ELF-1 (cell line): ENCODE measurements around the gene RPGRIP1L.

Source experiments
- DNase-seq: peaks from one replicate; pipeline ENCODE4 v3.0.0-alpha.2; 2016; ENCODE audit warnings: low read depth, low spot score

The RPGRIP1L gene

DNA sequence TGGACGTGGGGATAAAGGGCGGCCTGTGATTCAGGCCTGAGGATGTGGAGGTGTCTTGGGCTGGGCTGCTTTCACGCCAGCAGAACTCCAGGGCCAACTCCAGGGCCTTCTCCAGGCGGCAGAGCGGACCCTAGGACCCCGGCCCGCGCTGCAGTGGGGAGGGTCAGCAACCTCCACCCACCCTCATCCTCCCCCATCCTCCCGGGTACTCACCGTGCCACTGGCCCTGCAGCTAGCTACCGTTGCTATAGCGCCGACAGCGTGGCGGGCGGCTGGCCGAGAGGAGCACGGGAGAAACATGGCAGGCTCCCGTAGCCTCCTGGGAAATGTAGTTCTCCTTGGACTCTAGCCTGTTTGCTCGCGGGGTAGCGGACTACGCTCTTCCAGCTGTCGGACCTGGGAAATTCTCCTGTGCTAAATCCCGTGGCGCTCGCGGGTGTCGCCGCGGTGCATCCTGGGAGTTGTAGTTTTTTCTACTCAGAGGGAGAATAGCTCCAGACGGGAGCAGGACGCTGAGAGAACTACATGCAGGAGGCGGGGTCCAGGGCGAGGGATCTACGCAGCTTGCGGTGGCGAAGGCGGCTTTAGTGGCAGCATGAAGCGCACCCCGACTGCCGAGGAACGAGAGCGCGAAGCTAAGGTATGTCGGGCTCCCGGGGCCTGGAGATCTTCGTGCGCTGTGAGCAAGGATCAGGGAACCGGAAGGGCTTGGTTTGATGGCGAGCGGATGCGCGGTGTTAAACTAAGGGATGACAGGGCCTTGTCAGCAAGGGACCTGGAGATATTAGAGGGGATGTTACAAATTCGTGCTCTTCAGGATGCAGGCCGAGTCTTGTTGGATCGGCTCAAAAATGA is at the start of gene RPGRIP1L, which contains the start of gene FTO:
Gene RPGRIP1L (minus strand): TSS at position 270 of the 855 bp plus-strand sequence. CDS start 3,136 bp downstream, outside the sequence.
Gene FTO (plus strand): TSS at position 567 of the 855 bp plus-strand sequence.
- peak; percentile 100 for DNase-seq

DNA sequence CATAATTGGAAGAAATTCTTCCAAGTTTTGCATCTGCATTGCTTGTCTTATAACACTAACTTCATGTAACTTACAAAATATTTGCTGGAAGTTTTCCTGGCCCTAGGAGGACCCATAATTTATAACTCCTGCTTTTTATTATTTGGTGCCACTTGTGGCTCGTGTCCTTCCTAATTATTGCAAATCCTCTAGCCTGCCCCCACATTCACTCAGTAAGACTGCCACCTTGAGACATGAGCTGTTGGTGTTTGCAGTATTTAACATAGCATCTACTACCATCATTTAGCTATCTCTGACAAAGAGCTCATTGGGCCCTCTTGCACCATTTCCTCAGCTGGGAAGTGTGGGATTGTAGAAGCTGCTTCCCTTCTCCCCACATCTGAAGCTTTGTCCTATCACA is 49.8 kb upstream of the RPGRIP1L start:
- DNase-seq: no peak

DNA sequence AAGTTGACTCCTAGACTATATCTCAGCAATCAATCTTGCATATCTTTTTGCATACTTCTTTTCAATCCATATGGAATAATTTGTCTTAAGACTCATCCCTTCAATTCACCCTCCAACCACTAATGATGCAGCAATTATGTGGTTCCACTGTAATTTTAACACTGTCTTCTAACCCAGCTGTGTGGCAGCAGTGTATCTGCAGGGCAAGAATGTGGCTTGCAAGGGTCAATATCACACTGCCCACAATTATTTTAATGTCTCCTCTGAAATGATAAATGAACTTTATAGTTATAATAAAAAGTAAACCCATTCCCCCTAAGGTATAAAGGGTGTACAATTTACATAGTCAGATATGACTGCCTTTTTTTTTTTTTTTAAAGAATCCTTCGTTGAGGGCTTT is 48.9 kb upstream of the RPGRIP1L start:
- no peak for DNase-seq

DNA sequence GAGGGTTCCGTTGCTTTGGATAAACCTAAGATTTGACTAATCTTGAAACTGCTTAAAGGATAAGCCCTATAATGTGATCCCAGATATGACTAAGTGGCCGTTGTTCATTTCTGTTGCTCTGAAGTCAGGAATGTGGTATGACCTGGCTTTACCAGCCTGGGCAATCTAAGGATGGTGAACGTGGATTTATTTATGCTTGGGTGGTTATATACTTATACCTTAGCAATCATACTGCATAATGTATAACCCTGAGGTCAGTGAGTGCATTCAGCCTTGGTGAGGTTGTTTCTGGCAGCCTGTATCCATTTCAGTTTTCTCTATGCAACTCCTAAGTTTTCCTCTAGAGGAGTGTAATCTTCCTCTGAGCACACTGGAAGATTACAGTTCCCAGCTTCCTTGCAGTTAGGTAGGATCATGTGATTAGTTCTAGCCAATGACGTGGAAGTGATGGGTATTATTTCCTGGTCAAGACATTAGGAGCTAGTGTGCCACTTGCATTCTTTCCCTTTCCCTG is 42.2 kb upstream of the RPGRIP1L start:
- no peak for DNase-seq

DNA sequence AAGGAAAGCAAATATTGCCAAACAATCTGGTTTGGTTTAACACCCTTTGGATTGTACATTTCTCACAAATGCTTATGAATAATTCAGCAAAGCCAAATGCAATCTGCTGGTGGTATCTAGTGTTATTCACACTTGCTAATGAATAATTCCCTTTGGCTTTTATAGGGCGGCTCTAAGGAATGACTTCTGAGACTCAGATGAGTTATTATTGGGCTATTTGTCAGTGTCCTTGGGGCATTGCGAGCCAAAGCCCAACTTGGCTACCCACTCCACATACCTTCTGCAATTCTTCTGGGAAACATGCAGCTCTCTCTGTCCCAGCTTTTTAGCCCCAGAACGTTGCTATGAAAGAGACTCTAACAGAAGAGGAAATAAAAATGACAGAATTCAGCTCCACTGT is 41.4 kb upstream of the RPGRIP1L start:
- DNase-seq: no peak

DNA sequence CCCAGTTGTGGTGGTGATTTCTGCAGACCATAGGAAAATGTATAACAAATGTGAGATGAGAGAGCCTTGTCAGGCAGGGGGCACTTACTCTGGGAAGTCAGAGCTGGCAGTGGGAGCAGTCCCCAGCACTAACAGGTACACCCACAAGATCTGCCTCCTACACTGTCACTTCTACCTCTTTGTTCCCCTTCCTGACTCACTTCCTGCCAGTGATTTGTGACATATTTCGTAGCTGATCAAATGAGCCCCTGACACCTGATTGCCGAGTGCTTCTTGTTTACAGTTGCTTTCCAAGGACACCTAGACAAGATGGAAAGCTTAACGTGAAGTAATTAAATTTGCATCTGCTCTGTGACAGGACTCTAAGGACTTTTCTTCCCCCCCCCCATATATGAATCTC is 40.8 kb upstream of the RPGRIP1L start:
- no peak for DNase-seq

DNA sequence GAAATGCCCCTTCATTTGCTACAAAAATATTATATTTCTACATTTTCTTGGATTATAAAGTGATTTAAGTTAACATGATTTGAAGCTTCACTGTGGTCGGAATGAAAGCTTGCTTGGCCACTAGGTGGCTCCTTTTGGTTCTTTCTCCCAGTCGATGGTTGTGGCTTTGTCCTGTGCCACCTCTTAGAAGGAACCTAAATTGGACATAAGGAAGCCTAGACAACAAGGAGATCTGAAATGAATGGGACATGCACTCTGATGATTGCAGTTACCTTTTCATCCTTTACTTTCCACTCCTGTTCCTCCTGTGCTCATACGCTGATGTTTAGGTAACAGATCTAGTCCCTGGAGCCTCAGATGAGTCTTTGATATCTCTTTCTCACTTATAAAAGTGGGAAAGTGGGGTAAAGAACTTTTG is 39.5 kb upstream of the RPGRIP1L start:
- DNase-seq: no peak

DNA sequence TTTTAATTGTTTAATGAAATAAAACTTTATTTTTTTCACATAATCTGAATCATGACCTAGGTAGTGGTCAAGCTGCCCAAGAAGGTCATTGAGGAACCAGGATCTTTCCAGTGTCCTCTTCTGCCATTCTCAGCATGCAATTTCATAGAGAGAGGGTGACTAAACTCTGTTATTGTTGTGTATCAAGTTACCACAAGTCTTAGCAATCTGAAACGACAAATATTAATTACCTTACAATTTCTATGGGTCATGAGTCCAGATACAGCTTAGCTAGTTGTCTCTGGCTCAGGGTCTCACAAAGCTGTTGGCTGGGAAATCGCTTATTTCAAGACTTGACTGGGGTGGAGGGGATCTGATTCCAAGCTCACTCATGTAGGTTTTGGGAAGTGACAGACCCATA is 37.9 kb upstream of the RPGRIP1L start:
- DNase-seq: no peak

DNA sequence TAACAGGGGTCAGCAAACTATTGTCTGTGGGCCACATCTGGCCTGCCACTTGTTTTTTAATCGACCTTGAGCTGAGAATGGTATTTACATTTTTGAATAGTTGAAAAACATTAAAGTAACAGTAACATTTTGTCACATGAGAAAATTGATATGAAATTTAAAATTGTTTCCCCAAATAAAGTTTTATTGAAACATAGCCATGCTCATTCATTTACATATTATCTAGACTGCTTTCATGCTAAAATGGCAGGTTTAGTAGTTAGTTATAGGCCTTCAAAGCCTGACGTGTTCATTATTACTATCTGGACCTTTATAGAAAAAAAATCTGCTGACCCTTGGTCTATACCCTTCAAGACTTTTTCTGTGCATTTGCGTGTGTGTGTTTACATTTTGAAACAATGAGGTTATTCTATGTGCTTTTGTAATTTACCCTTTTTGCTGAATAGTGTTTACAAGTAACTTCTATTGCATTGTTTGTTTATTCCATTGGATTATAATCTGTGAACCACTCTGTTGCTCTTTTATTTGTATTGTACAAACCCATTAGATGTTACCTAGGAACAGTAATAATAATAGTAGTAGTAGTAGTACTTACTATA is 37.4 kb upstream of the RPGRIP1L start:
- DNase-seq: no peak

DNA sequence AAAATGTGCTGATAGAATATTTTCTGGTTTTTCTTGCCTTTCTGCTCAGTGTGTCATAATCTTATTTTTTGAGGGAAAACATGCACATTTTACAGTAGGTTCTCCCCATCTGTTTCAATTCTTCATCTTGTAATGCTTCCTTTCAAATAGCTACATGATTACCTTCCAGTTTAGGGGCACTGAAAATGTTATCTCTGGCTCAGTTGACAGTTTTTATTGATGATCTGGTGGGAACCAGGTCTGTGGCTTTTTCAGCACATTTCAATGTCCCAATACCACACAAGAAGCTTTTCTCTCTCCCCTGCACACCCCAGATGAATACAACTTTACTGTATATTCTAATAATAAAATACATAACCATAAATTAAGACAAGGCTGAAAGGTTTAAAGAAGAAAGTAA is 36.8 kb upstream of the RPGRIP1L start:
- no peak for DNase-seq

DNA sequence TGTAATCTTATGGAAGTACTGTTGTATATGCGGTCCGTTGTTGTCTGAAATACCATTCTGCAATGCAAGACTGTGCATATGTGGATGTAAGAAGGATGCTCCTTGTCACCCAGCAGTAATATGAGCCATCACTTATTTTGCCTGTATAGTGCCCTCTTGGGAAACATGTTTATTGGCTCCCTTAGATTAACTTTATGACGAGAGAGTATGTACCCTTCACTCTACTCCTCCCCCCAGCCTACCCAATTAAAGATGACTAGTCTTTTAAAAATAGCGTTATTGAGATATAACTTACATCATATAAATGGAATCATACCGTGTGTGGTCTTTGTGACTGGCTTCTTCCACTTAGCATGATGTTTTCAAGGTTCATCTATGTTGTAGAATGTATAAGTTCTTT is 33.9 kb upstream of the RPGRIP1L start:
- no peak for DNase-seq

DNA sequence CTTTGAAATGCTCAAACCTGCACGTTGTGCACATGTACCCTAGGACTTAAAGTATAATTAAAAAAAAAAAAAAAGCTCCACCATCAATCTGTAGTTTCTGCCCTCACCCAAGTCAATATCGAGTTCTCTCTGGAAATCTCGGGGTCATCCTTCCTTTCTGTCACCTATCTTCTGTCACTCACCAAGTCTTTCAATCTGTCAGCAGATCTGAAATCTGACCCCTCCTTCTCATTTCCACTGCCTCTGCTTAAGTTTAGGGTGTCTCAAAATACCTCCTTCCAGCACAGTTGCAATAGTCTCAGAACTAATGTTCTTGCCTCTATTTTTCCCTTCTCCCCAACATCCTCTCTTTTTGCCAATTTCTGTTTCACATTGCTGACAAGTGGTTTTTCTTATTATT is 32.6 kb upstream of the RPGRIP1L start:
- no peak for DNase-seq

DNA sequence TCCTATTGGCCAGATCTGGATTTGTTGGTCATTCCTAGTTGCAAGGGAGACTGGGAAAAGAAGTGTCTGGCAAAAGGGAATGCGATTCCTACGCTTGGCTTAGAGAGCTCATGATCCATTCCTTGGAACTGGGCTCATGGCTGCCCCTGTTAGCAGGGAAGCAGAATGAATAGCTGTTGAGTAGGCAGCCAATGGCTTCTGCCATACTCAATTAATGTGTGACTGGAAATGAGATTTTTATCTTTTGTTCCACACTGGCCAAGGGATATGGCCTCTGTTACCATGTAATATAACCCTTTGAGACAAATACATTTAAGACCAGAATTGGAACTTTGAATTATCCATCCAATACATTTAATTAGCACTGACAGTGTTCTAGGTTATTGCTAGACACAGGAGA is 31.2 kb upstream of the RPGRIP1L start:
- DNase-seq: no peak

DNA sequence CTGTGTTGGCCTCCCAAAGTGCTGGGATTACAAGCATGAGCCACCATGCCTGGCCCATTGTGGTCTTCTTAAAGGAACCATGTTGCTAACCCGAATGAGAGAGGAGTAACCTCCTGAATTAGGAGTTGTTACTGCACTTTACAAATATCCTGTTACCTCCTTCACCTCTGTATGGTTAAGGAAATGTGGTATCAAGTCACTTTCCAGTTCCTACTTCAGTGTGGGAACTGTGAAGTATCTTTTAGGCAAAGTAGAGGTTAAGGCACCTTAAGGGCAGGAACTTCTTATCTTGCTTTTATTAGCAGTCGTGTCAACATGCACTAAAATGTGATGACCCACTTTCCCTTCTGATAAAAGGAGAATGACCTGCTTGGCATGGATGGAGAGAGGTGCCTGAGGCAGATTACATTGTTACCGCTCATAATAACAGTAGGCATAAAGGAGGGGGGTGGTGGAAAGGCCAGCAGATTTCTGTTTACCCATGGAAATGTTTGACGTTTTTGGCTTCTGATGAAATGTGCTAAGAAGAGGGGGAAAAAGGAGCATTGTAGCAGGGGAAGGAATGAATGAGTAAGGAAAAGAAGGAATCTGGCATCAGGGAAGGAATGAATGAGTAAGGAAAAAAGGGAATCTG is 28.8 kb upstream of the RPGRIP1L start:
- DNase-seq: peak; percentile 43

DNA sequence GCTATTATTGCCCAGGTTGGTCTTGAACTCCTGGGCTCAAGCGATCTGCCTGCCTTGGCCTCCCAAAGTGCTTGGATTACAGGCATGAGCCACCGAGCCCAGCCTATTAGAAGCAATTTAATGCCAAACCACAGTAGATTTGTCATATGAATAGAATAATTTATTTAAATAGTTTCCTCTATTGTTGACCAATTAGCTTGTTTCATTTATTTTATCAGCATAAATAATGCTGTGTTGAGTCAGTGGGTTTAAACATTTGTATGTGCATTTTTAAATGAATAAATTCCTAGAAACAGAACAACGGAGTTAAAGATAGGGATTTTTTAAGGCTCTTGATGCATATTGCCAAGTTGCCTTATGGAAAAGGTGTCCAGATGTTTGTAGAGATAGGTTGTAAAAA is 27.0 kb upstream of the RPGRIP1L start:
- no peak for DNase-seq

DNA sequence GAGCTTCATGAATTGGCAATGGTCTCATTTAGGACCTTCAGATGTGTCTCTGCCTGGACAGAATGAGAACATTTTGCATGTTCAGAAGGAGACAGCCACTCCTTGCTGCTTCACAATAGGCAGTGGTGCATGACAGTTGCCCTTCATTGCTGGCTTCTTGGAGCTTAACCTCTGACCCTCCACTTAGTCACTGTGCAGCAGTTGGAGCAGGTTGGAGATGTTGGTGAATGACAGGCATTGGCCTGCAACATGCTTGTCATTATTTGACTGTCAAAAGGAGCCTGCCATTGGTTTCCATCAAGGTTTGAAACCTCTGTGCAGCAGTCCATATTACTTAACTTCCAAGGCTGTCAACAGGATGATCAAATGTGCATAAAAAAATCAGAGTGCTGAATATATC is 23.0 kb upstream of the RPGRIP1L start:
- no peak for DNase-seq

DNA sequence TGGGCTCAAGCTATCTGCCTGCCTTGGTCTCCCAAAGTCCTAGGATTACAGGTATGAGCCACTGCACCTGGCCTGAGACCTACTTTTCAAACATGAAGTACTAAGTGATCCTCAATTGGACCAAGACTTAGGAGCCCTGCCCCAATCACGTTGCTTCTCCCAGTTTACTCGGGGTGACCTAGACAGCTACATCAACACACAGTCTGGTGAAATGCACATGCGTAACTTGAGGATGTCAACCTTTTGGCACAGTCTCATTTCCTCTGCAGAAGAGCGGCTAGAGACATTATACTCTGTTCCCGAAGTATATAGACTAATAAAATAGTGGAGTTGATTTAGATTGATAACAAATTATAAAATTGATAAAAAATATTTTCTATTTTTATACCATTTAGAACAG is 17.4 kb upstream of the RPGRIP1L start:
- DNase-seq: no peak

DNA sequence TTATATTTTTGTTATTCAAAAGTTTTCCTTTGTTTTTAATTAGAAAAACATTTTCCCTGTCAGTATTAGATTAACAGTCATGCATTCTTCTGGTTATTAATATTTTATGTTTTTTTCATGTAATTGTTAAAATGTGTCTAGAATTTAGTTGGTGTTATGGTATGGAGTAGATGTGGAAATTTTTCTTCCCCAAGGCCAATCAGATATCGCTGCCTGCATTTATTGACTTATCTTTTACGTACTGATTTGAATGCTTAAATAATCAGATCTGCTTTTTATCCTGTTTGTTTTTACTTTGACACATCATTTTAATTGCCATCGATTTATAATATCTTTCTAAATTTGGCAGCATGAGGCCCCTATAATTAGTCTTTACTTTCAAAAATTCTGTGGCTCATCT is 13.9 kb upstream of the RPGRIP1L start:
- no peak for DNase-seq

DNA sequence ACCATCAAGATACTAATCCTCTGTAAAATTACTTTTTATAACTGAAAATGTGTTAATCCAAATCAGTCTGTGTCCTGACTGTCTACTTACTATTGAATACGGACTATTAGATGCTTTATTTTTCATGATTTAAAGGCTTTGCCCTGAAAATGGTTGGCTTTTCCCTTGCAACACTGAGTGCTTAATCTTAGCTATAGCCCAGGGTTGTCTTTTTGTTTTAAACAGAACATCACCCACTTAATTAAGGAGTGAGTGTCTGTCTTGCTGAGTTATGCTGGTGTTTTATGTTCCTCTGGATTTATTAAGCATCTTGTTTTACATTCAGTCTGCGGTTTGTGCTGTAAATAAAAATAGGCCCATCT is 11.3 kb upstream of the RPGRIP1L start:
- DNase-seq: no peak

DNA sequence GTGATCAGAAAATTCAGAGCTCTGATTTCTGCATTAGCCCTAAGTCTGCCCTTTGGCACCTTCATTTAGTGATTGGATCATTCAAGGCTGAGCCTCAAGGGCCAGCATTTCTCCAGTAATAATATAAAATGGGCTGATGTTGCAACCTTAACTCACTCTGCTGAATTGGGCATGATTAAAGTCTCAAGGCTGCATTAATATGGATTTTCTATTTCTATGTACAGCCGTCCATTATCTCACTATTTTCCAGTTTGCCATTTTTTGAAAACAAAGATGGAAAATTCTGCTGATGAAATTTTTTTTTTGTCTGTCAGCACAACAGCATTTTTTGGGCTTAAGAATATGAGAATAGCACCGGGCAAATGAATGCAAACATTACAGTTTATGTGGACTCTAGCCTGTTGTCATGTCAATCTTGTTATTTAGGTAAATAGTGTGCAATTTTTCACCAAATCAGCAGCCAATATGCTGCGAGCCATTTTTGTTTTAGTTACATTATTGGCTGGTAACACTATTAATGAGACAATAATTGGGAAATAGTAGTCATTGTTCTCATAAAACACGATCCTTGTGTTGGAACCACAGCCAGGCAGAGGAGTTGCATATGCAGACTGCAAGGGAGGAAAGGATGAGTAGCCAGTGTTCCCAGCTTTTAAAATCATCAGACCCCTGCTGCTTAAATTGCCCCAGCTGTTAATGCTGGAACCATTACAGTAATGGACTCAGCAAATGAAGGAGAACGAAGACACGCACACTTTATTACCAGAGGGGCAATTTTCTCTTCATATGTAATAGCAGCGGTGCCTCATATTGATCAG is 10.8 kb upstream of the RPGRIP1L start:
- DNase-seq: peak; percentile 14

DNA sequence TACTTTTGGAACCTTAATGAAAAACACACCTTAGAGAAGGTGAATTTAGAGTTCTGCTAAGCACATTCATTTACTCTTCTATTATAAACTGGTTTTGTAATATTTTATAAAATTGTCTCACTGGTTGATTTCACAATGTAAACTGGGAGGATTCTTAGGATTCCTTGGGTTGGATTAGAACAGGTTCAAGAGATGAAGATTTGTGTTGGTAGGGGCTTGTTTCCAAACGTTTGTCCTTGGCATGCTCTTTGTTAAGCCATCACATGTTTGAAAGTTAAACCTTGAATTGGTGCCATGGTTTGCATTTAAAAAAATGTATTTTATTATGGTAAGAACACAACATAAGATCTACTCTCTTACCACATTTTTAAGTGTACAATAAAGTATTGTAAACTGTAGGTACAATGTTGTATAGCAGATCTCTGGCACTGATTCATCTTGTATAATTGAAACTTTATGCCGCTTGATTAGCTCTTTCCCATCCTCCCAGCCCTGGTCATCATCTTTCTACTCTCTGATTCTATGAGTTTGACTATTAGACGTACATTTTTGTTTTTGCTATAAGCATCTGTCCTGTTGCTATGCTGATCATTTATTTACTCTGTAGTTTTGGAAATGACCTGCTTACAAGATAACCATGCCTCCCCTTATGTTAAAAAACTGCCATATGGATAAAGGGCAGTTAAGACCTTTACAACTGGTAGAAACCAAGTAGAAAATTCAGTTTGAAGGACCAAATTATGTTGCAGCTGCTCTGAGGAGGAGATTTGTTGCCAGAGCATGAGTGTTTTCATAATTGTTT is 9.9 kb upstream of the RPGRIP1L start:
- no peak for DNase-seq
